GM19023 (cell line): ENCODE data around the gene ANKRD17.
"Not testable (repeated sequence)": the region's sequence is repeated elsewhere in the genome, so short reads cannot be mapped to it uniquely, and the experiment has no call there.

ENCODE experiments used
- ATAC-seq: cut with Tn5 transposase; IDR thresholded peaks from one replicate; pipeline ENCODE4 v1.9.1; 2021; ENCODE audit warnings: mild to moderate bottlenecking, moderate library complexity; ENCODE audit not compliant: unreplicated experiment

ANKRD17 gene

GRCh38 chr4:73258686-73259570 lies at the start of gene ANKRD17:
Gene ANKRD17 (minus strand): TSS chr4:73258798. CDS start chr4:73258668, 130 bp downstream.
- peak; percentile 78 for ATAC-seq

GRCh38 chr4:73308286-73308685 lies 49.7 kb upstream of the ANKRD17 start:
- no peak for ATAC-seq

GRCh38 chr4:73303711-73304110 lies 45.1 kb upstream of the ANKRD17 start:
- no peak for ATAC-seq

GRCh38 chr4:73299548-73300280 lies 41.1 kb upstream of the ANKRD17 start:
- ATAC-seq = no peak

GRCh38 chr4:73292661-73293060 lies 34.1 kb upstream of the ANKRD17 start:
- ATAC-seq = not testable (repeated sequence)

GRCh38 chr4:73281982-73282381 lies 23.4 kb upstream of the ANKRD17 start:
- no peak for ATAC-seq

- ATAC-seq = no peak
Observed at GRCh38 chr4:73281396-73281795, 22.8 kb upstream of the ANKRD17 start.

- ATAC-seq = no peak
Observed at GRCh38 chr4:73277201-73277600, 18.6 kb upstream of the ANKRD17 start.

GRCh38 chr4:73275318-73275654 lies 16.7 kb upstream of the ANKRD17 start:
- no peak for ATAC-seq

GRCh38 chr4:73272816-73273215 lies 14.2 kb upstream of the ANKRD17 start:
- no peak for ATAC-seq

GRCh38 chr4:73267050-73267449 lies 8.5 kb upstream of the ANKRD17 start:
- no peak for ATAC-seq

- ATAC-seq = peak; percentile 2
Observed at GRCh38 chr4:73259571-73260090, 1.0 kb upstream of the ANKRD17 start.

GRCh38 chr4:73258436-73258685 lies 237 bp downstream of the ANKRD17 start:
- peak; percentile 38 for ATAC-seq

- ATAC-seq = peak; percentile 0
Observed at GRCh38 chr4:73257651-73258435, 755 bp downstream of the ANKRD17 start.

GRCh38 chr4:73257234-73257633 lies 1.4 kb downstream of the ANKRD17 start:
- no peak for ATAC-seq

GRCh38 chr4:73255847-73256246 lies 2.8 kb downstream of the ANKRD17 start:
- not testable (repeated sequence) for ATAC-seq

- no peak for ATAC-seq
Observed at GRCh38 chr4:73252001-73252400, 6.6 kb downstream of the ANKRD17 start.

GRCh38 chr4:73251384-73251783 lies 7.2 kb downstream of the ANKRD17 start:
- no peak for ATAC-seq

GRCh38 chr4:73250642-73251041 lies 8.0 kb downstream of the ANKRD17 start:
- ATAC-seq = no peak

- ATAC-seq = no peak
Observed at GRCh38 chr4:73248821-73249220, 9.8 kb downstream of the ANKRD17 start.

GRCh38 chr4:73248416-73248815 lies 10.2 kb downstream of the ANKRD17 start:
- no peak for ATAC-seq
